HCT116 (cell line): ENCODE results near the gene GNB1.

Experiments
- EGR1 ChIP-seq: IDR thresholded peaks from 2 replicates; pipeline ENCODE4 v1.6.1; 2012; ENCODE audit warnings: low read depth
- EZH2 ChIP-seq: fragments of 200-600 bp; sonication (generic); IDR thresholded peaks from 2 replicates; pipeline ENCODE4 v1.6.1; 2017; ENCODE audit warnings: antibody characterized with exemption, mixed run types
- EZH2phosphoT487 ChIP-seq: fragments of 200-600 bp; IDR thresholded peaks from 2 replicates; pipeline ENCODE4 v1.6.1; 2018; ENCODE audit warnings: antibody characterized with exemption, borderline replicate concordance
- POLR2A ChIP-seq: IDR thresholded peaks from 2 replicates; pipeline ENCODE4 v1.7.0; 2011; ENCODE audit warnings: borderline replicate concordance; ENCODE audit not compliant: insufficient read depth, insufficient read length; ENCODE audit errors: extremely low read depth
- POLR2AphosphoS5 ChIP-seq: IDR thresholded peaks from 2 replicates; pipeline ENCODE4 v1.6.1; 2011; ENCODE audit warnings: mild to moderate bottlenecking, low read depth, low read length, moderate library complexity
- RAD21 ChIP-seq: IDR thresholded peaks from 2 replicates; pipeline ENCODE4 v1.6.1; 2012; ENCODE audit warnings: low read depth, mild to moderate bottlenecking
- SIN3A ChIP-seq: IDR thresholded peaks from 2 replicates; pipeline ENCODE4 v1.6.1; 2012; ENCODE audit warnings: low read depth
- ZFX ChIP-seq: fragments of 450-650 bp; IDR thresholded peaks from 2 replicates; pipeline ENCODE4 v1.6.1; 2017
- TF ChIP-seq, protein P1 (sequence below): IDR thresholded peaks from 2 replicates; pipeline ENCODE4 v1.6.1; 2012
- TF ChIP-seq, protein P2 (sequence below), 3 experiments: fragments of 200-600 bp in 1 of 3; sonication (generic) in 1 of 3; IDR thresholded peaks in 2 of 3; conservative IDR thresholded peaks in 1 of 3; 2 replicates each; pipeline ENCODE4 v1.5.1; 2012 to 2017; ENCODE audit warnings: low read depth in 2 of 3, low read length in 2 of 3, antibody characterized with exemption in 1 of 3, borderline replicate concordance in 1 of 3, control low read depth in 1 of 3, mild to moderate bottlenecking in 1 of 3, mixed read lengths in 1 of 3, mixed run types in 1 of 3, moderate library complexity in 1 of 3; ENCODE audit not compliant: insufficient read depth in 1 of 3
- TF ChIP-seq, protein P3 (sequence below): IDR thresholded peaks from 2 replicates; pipeline ENCODE4 v1.6.1; 2011; ENCODE audit warnings: mild to moderate bottlenecking, low read length, moderate library complexity; ENCODE audit not compliant: insufficient replicate concordance; ENCODE audit errors: extremely low read depth
- TF ChIP-seq, protein P4 (sequence below): IDR thresholded peaks from 2 replicates; pipeline ENCODE4 v1.6.1; 2012; ENCODE audit warnings: low read depth

DNA sequence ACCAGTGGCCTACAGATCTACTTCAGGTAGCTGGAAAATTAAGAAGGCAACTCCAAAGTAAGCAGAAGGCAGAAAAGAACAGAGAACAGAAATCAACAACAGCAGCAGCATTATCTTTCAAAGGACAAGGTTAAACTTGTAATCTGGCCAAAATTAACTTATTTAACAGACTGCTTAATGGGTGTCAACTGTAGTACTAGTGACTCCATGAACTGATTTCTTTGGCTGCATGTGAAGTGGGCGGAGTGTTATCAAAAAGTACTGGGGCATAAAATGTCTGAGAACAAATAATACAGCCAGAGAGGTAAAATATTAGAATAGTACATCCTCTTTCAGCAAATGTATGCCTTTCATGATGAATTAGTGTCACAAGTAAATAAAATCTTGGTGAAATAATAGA is 88.0 kb downstream of the GNB1 start:
- TF ChIP-seq, protein P1, sequence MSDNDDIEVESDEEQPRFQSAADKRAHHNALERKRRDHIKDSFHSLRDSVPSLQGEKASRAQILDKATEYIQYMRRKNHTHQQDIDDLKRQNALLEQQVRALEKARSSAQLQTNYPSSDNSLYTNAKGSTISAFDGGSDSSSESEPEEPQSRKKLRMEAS: no peak
- no peak for TF ChIP-seq EZH2phosphoT487
- TF ChIP-seq POLR2A: no peak
- TF ChIP-seq, protein P2, sequence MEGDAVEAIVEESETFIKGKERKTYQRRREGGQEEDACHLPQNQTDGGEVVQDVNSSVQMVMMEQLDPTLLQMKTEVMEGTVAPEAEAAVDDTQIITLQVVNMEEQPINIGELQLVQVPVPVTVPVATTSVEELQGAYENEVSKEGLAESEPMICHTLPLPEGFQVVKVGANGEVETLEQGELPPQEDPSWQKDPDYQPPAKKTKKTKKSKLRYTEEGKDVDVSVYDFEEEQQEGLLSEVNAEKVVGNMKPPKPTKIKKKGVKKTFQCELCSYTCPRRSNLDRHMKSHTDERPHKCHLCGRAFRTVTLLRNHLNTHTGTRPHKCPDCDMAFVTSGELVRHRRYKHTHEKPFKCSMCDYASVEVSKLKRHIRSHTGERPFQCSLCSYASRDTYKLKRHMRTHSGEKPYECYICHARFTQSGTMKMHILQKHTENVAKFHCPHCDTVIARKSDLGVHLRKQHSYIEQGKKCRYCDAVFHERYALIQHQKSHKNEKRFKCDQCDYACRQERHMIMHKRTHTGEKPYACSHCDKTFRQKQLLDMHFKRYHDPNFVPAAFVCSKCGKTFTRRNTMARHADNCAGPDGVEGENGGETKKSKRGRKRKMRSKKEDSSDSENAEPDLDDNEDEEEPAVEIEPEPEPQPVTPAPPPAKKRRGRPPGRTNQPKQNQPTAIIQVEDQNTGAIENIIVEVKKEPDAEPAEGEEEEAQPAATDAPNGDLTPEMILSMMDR (IDR thresholded peaks at IDR 0.05 in 2 of 3, conservative IDR thresholded peaks at IDR 0.05 in 1 of 3; ENCODE audit: borderline replicate concordance in 1 of 3, insufficient read depth in 1 of 3, low read depth in 2 of 3, low read length in 2 of 3): no peak
- TF ChIP-seq, protein P3, sequence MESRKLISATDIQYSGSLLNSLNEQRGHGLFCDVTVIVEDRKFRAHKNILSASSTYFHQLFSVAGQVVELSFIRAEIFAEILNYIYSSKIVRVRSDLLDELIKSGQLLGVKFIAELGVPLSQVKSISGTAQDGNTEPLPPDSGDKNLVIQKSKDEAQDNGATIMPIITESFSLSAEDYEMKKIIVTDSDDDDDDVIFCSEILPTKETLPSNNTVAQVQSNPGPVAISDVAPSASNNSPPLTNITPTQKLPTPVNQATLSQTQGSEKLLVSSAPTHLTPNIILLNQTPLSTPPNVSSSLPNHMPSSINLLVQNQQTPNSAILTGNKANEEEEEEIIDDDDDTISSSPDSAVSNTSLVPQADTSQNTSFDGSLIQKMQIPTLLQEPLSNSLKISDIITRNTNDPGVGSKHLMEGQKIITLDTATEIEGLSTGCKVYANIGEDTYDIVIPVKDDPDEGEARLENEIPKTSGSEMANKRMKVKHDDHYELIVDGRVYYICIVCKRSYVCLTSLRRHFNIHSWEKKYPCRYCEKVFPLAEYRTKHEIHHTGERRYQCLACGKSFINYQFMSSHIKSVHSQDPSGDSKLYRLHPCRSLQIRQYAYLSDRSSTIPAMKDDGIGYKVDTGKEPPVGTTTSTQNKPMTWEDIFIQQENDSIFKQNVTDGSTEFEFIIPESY: no peak
- TF ChIP-seq EZH2: no peak
- TF ChIP-seq POLR2AphosphoS5: no peak
- no peak for TF ChIP-seq RAD21
- TF ChIP-seq SIN3A: no peak
- TF ChIP-seq EGR1: no peak
- no peak for TF ChIP-seq ZFX
- TF ChIP-seq, protein P4, sequence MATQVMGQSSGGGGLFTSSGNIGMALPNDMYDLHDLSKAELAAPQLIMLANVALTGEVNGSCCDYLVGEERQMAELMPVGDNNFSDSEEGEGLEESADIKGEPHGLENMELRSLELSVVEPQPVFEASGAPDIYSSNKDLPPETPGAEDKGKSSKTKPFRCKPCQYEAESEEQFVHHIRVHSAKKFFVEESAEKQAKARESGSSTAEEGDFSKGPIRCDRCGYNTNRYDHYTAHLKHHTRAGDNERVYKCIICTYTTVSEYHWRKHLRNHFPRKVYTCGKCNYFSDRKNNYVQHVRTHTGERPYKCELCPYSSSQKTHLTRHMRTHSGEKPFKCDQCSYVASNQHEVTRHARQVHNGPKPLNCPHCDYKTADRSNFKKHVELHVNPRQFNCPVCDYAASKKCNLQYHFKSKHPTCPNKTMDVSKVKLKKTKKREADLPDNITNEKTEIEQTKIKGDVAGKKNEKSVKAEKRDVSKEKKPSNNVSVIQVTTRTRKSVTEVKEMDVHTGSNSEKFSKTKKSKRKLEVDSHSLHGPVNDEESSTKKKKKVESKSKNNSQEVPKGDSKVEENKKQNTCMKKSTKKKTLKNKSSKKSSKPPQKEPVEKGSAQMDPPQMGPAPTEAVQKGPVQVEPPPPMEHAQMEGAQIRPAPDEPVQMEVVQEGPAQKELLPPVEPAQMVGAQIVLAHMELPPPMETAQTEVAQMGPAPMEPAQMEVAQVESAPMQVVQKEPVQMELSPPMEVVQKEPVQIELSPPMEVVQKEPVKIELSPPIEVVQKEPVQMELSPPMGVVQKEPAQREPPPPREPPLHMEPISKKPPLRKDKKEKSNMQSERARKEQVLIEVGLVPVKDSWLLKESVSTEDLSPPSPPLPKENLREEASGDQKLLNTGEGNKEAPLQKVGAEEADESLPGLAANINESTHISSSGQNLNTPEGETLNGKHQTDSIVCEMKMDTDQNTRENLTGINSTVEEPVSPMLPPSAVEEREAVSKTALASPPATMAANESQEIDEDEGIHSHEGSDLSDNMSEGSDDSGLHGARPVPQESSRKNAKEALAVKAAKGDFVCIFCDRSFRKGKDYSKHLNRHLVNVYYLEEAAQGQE: no peak
